ENCODE data around the gene SEMA4G.

The SEMA4G gene

GRCh38 chr10:100986952-100987684 is 17.8 kb downstream of the SEMA4G start, which contains the start of the genes MRPL43 and TWNK:
Gene MRPL43 (minus strand): TSS chr10:100987497. CDS start chr10:100987443, 54 bp downstream.
Gene TWNK (plus strand): TSS chr10:100987543. CDS start chr10:100988211, 668 bp downstream.
- no peak for TF ChIP-seq CTCF (IDR thresholded peaks at IDR 0.05; ENCODE audit: low read depth, low read length, missing control alignments)
- DNase-seq (ENCODE audit: extremely low read depth, low read depth) = no peak
- peak within 1 kb of the TSS; percentile 84 for H3K4me3 ChIP-seq (replicated peaks; ENCODE audit: low read depth, low read length)

GRCh38 chr10:100987685-100988049 is 18.4 kb downstream of the SEMA4G start:
- H3K4me3 ChIP-seq (replicated peaks; ENCODE audit: low read depth, low read length) = peak overlapping the region; percentile 84
- no peak for DNase-seq (ENCODE audit: extremely low read depth, low read depth)
- no peak for TF ChIP-seq CTCF (IDR thresholded peaks at IDR 0.05; ENCODE audit: low read depth, low read length, missing control alignments)

GRCh38 chr10:100988166-100988565 is 18.9 kb downstream of the SEMA4G start:
- TF ChIP-seq CTCF (IDR thresholded peaks at IDR 0.05; ENCODE audit: low read depth, low read length, missing control alignments) = no peak
- peak overlapping the region; percentile 84 for H3K4me3 ChIP-seq (replicated peaks; ENCODE audit: low read depth, low read length)
- DNase-seq (ENCODE audit: extremely low read depth, low read depth) = no peak

DNA sequence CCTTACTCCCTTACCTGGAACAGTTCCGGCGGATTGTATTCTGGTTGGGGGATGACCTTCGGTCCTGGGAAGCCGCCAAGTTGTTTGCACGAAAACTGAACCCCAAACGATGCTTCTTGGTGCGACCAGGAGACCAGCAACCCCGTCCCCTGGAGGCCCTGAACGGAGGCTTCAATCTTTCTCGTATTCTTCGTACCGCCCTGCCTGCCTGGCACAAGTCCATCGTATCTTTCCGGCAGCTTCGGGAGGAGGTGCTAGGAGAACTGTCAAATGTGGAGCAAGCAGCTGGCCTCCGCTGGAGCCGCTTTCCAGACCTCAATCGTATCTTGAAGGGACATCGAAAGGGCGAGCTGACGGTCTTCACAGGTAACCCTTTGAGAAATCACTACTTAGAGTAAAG is 19.8 kb downstream of the SEMA4G start:
- DNase-seq (ENCODE audit: extremely low read depth, low read depth) = no peak
- peak overlapping the region; percentile 84 for H3K4me3 ChIP-seq (replicated peaks; ENCODE audit: low read depth, low read length)
- no peak for TF ChIP-seq CTCF (IDR thresholded peaks at IDR 0.05; ENCODE audit: low read depth, low read length, missing control alignments)

- DNase-seq (ENCODE audit: extremely low read depth, low read depth) = no peak
These were observed 24.8 kb downstream of the SEMA4G start for GRCh38 chr10:100993986-100994708.

GRCh38 chr10:100995181-100995580 is 25.9 kb downstream of the SEMA4G start:
- no peak for TF ChIP-seq CTCF (IDR thresholded peaks at IDR 0.05; ENCODE audit: low read depth, low read length, missing control alignments)
- no peak overlapping the region for H3K4me3 ChIP-seq (replicated peaks; ENCODE audit: low read depth, low read length)
- no peak for DNase-seq (ENCODE audit: extremely low read depth, low read depth)

More at GRCh38 chr10:100993986-100994708, 24.8 kb downstream of the SEMA4G start:
- no peak overlapping the region for H3K4me3 ChIP-seq (replicated peaks; ENCODE audit: low read depth, low read length)
- TF ChIP-seq CTCF (IDR thresholded peaks at IDR 0.05; ENCODE audit: low read depth, low read length, missing control alignments) = peak; percentile 67
